SJSA1 (cell line): ENCODE measurements around the gene INO80. TPM values are rescaled to one million over a fixed set of nuclear protein-coding genes. Genes with fewer than 3 reads are reported as not detected.
"Not testable (repeated sequence)": the region's sequence is repeated elsewhere in the genome, so short reads cannot be mapped to it uniquely, and the experiment has no call there.

Experiments
- DNase-seq, 2 experiments: peaks; one replicate each; pipeline ENCODE4 v3.0.0-alpha.2; 2015 to 2020; ENCODE audit warnings: low spot score in 2 of 2, low read depth in 1 of 2
- H3K27ac ChIP-seq: fragments of 250-450 bp; sonication (Bioruptor Pico); 2 replicates; pipeline ENCODE4 v1.5.1; 2020; ENCODE audit warnings: mild to moderate bottlenecking, moderate library complexity
- H3K27me3 ChIP-seq: fragments of 250-450 bp; sonication (Bioruptor Pico); replicated peaks from 2 replicates; pipeline ENCODE4 v1.5.1; 2020; ENCODE audit warnings: mild to moderate bottlenecking, moderate library complexity
- H3K36me3 ChIP-seq: fragments of 250-450 bp; sonication (Bioruptor Pico); 2 replicates; pipeline ENCODE4 v1.5.1; 2020; ENCODE audit warnings: mild to moderate bottlenecking
- H3K4me1 ChIP-seq: fragments of 250-450 bp; sonication (Bioruptor Pico); replicated peaks from 2 replicates; pipeline ENCODE4 v1.6.1; 2021; ENCODE audit warnings: mild to moderate bottlenecking
- H3K4me3 ChIP-seq: fragments of 250-450 bp; sonication (Bioruptor Pico); 2 replicates; pipeline ENCODE4 v1.5.1; 2020; ENCODE audit warnings: mild to moderate bottlenecking
- H3K9me3 ChIP-seq: fragments of 250-450 bp; sonication (Bioruptor Pico); replicated peaks from 2 replicates; pipeline ENCODE4 v1.5.1; 2020; ENCODE audit warnings: mild to moderate bottlenecking
- total RNA-seq: library from RNA; depleted of rRNA; stranded (reverse); fragments of >200 nt; shearing (Covaris generic); gene quantifications from 2 replicates; pipeline ENCODE4 v1.2.3, GENCODE V29; 2014; rRNA removed

The INO80 gene
- 25.5 and 35.0 TPM in 2 replicates for total RNA-seq

- no peaks in the 10 kb centered on the region for H3K27me3 ChIP-seq
- peaks cover 20% of the 10 kb centered on the region for H3K36me3 ChIP-seq
- H3K4me3 ChIP-seq = peak within 1 kb of the TSS; percentile 94
- peak within 1 kb of the TSS; percentile 99 for H3K27ac ChIP-seq
- H3K4me1 ChIP-seq = peaks cover 8% of the 10 kb centered on the region
- DNase-seq = peak; percentile 98 to 99
- no peaks in the 10 kb centered on the region for H3K9me3 ChIP-seq
Observed at GRCh38 chr15:41116116-41116961, at the start of gene INO80. INO80 (minus strand) TSS chr15:41116280; CDS start chr15:41096310, 19,970 bp downstream.

GRCh38 chr15:41161736-41162135 lies 45.7 kb upstream of the INO80 start:
- Histone ChIP-seq H3K4me1 (peaks cover 22% of the 10 kb centered on the region), H3K9me3 (no peaks in the 10 kb centered on the region), H3K27me3 (no peaks in the 10 kb centered on the region), H3K4me3 (no peak overlapping the region), H3K36me3 (no peaks in the 10 kb centered on the region), H3K27ac (peak overlapping the region; percentile 84)
- DNase-seq = no peak

GRCh38 chr15:41161336-41161735 lies 45.3 kb upstream of the INO80 start:
- H3K27me3 ChIP-seq = no peaks in the 10 kb centered on the region
- DNase-seq = no peak
- H3K27ac ChIP-seq = peak overlapping the region; percentile 84

GRCh38 chr15:41160639-41161315 lies 44.7 kb upstream of the INO80 start:
- peak overlapping the region; percentile 84 for H3K27ac ChIP-seq
- H3K9me3 ChIP-seq = no peaks in the 10 kb centered on the region
- DNase-seq = no peak
- H3K4me3 ChIP-seq = no peak overlapping the region
- H3K4me1 ChIP-seq = peaks cover 22% of the 10 kb centered on the region
- no peaks in the 10 kb centered on the region for H3K36me3 ChIP-seq
- H3K27me3 ChIP-seq = no peaks in the 10 kb centered on the region

More at GRCh38 chr15:41161336-41161735, 45.3 kb upstream of the INO80 start:
- no peaks in the 10 kb centered on the region for H3K9me3 ChIP-seq
- no peaks in the 10 kb centered on the region for H3K36me3 ChIP-seq
- peaks cover 22% of the 10 kb centered on the region for H3K4me1 ChIP-seq
- H3K4me3 ChIP-seq = no peak overlapping the region

- Histone ChIP-seq H3K27ac (no peak overlapping the region), H3K4me1 (no peaks in the 10 kb centered on the region), H3K4me3 (no peak overlapping the region), H3K36me3 (no peaks in the 10 kb centered on the region), H3K27me3 (no peaks in the 10 kb centered on the region), H3K9me3 (no peaks in the 10 kb centered on the region)
- no peak for DNase-seq
Observed at GRCh38 chr15:41154412-41154811, 38.3 kb upstream of the INO80 start.

GRCh38 chr15:41153733-41154132 lies 37.7 kb upstream of the INO80 start:
- DNase-seq = no peak
- Histone ChIP-seq H3K36me3 (no peaks in the 10 kb centered on the region), H3K27ac (no peak overlapping the region), H3K4me1 (no peaks in the 10 kb centered on the region), H3K27me3 (no peaks in the 10 kb centered on the region), H3K4me3 (no peak overlapping the region), H3K9me3 (no peaks in the 10 kb centered on the region)

- Histone ChIP-seq H3K9me3 (no peaks in the 10 kb centered on the region), H3K36me3 (no peaks in the 10 kb centered on the region), H3K27ac (no peak overlapping the region), H3K4me1 (no peaks in the 10 kb centered on the region), H3K4me3 (no peak overlapping the region), H3K27me3 (no peaks in the 10 kb centered on the region)
- DNase-seq = no peak
Observed at GRCh38 chr15:41151451-41152005, 35.4 kb upstream of the INO80 start.

GRCh38 chr15:41150279-41150678 lies 34.2 kb upstream of the INO80 start:
- H3K36me3 ChIP-seq = no peaks in the 10 kb centered on the region
- H3K9me3 ChIP-seq = no peaks in the 10 kb centered on the region
- H3K27me3 ChIP-seq = no peaks in the 10 kb centered on the region
- DNase-seq = no peak
- no peak overlapping the region for H3K27ac ChIP-seq
- no peak overlapping the region for H3K4me3 ChIP-seq
- H3K4me1 ChIP-seq = no peaks in the 10 kb centered on the region

DNA sequence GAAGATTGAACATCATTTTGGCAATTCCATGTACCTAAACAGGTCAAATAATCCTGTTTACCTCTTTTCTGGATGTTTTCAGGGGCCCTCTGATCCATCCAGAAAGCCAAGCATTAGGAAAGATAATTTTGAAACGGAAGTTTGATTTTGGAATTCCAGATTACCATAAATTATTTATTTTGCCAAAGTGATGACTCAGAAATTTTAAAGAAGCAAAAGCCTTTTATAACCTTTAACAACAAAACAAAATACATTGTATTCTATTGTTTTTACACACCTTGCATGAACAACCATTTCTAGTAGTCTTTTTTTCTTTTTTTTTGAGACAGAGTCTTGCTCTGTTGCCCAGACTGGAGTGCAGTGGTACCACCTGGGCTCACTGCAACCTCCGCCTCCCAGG lies 32.0 kb upstream of the INO80 start:
- Histone ChIP-seq H3K27me3 (no peaks in the 10 kb centered on the region), H3K9me3 (no peaks in the 10 kb centered on the region), H3K4me1 (no peaks in the 10 kb centered on the region), H3K27ac (no peak overlapping the region), H3K36me3 (no peaks in the 10 kb centered on the region), H3K4me3 (no peak overlapping the region)
- DNase-seq = no peak

GRCh38 chr15:41139619-41140018 lies 23.5 kb upstream of the INO80 start:
- H3K9me3 ChIP-seq = no peaks in the 10 kb centered on the region; the same call in 1 of the 2 replicates
- DNase-seq = no peak
- no peak overlapping the region for H3K27ac ChIP-seq

DNA sequence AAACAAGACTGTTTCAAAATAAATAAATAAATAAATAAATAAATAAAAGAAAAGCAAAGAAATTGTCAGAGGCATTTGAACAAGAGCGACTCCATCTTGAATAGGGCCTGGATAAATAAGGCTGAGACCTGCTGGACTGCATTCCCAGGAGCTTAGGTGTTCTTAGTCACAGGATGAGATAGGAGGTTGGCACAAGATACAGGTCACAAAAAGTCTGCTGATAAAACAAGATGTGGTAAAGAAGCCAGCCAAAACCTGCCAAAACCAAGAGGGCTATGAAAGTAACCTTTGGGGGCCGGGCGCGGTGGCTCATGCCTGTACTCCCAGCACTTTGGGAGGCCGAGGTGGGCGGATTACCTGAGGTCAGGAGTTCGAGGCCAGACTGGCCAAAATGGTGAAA lies 23.0 kb upstream of the INO80 start:
- H3K27me3 ChIP-seq, H3K4me1 ChIP-seq, DNase-seq, H3K4me3 ChIP-seq, H3K36me3 ChIP-seq, H3K9me3 ChIP-seq, H3K27ac ChIP-seq: not testable (repeated sequence)

More at GRCh38 chr15:41139619-41140018, 23.5 kb upstream of the INO80 start:
- H3K36me3 ChIP-seq = no peaks in the 10 kb centered on the region
- no peak overlapping the region for H3K4me3 ChIP-seq
- no peaks in the 10 kb centered on the region for H3K4me1 ChIP-seq
- no peaks in the 10 kb centered on the region for H3K27me3 ChIP-seq

- H3K4me1 ChIP-seq, H3K4me3 ChIP-seq, H3K27me3 ChIP-seq, DNase-seq, H3K9me3 ChIP-seq, H3K27ac ChIP-seq, H3K36me3 ChIP-seq: not testable (repeated sequence)
Observed at GRCh38 chr15:41135580-41135979, 19.5 kb upstream of the INO80 start.

- H3K27ac ChIP-seq = no peak overlapping the region
- H3K27me3 ChIP-seq = no peaks in the 10 kb centered on the region
- DNase-seq = no peak
- no peaks in the 10 kb centered on the region for H3K9me3 ChIP-seq
- H3K4me1 ChIP-seq = no peaks in the 10 kb centered on the region
- no peak overlapping the region for H3K4me3 ChIP-seq
- H3K36me3 ChIP-seq = no peaks in the 10 kb centered on the region
Observed at GRCh38 chr15:41133454-41133853, 17.4 kb upstream of the INO80 start.

- H3K27me3 ChIP-seq, H3K4me1 ChIP-seq, DNase-seq, H3K9me3 ChIP-seq, H3K36me3 ChIP-seq, H3K27ac ChIP-seq, H3K4me3 ChIP-seq: not testable (repeated sequence)
Observed at GRCh38 chr15:41132094-41132493, 16.0 kb upstream of the INO80 start.
